Right forelimb (tissue), 1 donor: ENCODE data around the gene IRF2.

Source experiments
- DNase-seq: peaks from one replicate; pipeline ENCODE4 v3.0.0-alpha.2; 2018

IRF2 gene

GRCh38 chr4:184404047-184404446, 70.3 kb downstream of the IRF2 start:
- DNase-seq, result no peak

DNA sequence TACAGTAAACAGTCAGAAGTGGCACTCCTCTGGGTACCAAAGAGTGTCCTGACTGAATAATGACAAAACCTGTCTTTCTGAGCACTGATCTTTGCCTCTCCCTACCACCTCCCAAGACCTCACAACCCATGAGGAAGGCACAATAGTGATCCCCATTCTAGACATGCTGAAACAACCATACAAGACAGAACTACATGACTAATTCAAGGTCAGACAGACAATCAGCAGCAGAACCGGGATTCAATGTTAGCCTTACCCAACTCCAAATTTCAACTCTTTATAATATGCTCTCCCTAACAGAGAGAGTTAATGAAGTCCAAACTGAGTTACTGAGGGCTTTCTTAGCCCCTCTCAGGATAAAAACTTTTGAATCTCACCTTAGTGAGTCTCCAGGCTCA, 71.0 kb downstream of the IRF2 start:
- DNase-seq, result no peak

- DNase-seq, result no peak
These were observed 71.5 kb downstream of the IRF2 start for GRCh38 chr4:184402740-184403383.

DNA sequence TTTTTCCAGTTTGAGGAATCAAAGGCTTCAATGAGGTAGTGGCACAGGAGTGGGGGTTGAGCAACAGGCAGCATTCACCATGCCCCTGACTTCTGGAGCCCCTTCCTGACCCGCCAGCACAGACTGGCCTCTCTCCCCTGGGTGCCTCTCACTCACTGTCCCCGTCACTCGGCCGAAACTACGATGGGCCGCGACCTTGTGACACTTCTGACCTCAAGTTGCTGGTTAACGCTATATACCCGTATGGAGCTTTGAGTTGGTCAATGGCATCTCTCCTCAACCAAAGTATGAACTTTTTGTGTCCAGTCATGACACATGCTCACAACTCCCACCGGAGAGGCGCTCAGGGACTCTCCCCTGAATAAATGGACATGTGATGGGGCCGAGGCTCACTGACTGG, 72.1 kb downstream of the IRF2 start:
- no peak for DNase-seq

DNA sequence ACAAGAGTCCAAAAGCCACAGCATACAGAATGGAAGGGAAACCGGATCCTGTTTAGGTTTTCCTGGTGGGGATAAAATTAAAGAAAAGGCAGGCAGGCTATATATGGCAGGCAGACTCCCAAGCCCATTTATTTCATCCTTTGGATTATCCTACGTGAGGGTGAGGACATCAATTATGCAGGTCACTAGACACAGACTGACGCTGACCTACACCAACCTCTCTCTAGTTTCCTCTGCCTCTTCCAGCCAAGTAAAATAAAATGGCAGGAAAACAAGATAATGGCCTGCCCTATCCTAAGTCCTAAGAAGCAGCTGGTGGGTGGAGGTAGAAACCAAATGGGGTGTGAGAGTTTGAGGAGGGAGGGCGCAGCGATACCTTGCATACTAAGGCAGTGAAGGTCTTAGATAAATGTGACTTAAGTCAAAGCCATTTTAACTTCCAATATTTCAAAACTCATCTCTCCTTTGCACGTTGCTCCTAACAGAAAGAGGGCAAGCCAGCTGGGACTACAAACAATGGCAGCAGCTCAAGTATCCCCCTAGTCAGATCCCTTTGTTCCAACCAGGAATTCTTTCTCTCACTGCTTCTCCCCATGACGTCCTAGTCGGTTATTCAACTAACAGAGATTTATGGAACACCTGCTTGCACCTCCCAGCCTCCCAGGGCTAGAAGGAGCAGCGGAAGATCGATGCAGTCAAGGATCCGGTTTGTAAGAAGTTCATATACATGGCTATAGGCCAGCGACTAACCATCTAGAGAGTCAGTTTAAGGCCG, 72.8 kb downstream of the IRF2 start:
- no peak for DNase-seq

DNA sequence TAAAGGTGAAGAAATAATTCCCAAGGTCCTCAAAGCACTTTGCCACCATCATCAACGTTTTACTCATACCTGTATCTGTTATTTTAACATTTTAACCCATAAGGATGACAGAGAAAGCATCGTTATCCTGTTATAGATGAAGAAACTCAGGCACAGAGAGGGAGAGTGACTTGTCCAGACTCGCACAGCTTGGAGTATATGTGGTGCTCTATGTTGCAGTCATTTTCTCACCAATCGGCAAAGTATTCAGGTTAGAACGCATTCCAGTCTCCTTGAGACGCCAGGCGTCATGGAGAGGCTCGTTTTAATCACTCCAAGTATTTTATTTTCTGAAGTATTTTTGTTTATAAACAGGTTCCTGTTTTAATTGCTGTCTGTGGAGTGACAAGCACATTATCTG, 73.5 kb downstream of the IRF2 start:
- no peak for DNase-seq

DNA sequence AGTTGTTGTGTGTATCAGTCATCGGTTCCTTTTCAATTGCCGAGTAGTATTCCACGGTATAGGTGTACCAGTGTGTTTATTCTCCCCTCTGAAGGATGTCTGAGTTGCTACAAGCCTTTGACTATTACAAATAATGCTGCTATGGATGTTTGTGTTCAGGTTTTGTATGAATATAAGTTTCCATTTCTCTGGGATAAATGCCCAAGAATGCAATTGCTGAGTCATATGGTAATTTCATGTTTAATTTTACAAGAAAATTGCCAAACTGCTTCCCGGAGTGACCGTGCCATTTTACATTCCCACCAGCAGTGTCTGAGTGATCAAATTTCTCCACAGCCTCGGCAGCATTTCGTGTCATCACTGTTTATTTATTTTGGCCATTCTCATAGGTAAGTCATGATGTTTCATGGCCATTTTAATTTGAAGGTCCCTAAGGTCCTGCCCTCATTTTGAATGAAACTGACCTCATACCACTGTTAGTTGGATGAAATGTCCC, 73.9 kb downstream of the IRF2 start:
- DNase-seq, result no peak

DNA sequence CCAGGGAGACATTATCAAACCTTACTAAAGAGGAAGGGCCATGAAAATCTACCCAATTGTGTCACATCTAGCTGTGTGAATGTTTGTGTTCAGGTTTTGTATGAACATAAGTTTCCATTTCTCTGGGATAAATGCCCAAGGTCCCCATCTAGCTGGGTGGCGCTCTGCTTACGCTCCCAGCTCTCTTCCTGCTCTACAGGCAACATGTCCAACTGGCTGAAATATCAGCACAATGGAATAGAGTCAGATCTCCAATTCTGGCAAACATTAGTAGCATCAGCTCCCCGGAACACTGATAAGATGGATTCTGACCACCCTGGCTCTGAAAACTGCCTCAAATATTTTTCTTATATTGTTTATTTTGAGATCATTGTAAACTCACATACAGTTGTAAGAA, 74.8 kb downstream of the IRF2 start:
- DNase-seq, result no peak

DNA sequence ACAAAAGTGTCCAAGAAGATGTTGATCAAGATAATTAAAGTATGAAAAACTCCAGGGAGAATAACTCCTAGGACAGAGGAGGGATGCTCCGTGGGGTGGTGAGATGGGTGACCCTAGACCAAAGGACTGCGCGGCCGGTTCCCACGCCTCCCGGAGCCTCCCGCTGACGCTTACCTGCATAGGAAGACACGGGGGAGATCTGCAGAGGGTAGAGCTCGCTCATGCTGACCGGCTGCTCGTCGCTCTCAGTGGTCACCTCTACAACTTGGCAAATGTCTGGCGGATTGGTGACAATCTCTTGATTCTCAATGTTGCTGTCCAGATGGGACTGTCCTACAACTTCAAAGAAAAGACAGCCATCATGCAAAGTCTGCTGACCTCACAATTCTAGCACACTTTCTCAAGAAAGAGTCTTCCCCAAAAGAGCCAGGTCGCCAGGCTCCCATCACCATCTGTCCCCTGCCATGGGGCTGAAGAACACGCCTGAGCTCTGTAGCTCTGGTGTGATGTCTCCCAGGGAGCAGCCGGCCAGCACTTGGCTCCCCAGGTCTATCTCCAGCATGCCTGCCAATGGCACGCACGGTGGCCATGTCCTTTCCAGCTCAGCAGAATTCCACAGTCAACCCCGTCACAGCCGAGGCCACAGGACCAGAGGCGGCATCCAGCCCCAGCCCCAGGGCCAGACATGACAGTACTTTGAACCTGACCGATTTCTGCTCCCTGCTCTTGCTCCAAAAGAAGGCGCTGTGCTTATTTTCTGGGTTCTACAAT, 75.4 kb downstream of the IRF2 start:
- no peak for DNase-seq

GRCh38 chr4:184397516-184398163, 76.7 kb downstream of the IRF2 start:
- no peak for DNase-seq

DNA sequence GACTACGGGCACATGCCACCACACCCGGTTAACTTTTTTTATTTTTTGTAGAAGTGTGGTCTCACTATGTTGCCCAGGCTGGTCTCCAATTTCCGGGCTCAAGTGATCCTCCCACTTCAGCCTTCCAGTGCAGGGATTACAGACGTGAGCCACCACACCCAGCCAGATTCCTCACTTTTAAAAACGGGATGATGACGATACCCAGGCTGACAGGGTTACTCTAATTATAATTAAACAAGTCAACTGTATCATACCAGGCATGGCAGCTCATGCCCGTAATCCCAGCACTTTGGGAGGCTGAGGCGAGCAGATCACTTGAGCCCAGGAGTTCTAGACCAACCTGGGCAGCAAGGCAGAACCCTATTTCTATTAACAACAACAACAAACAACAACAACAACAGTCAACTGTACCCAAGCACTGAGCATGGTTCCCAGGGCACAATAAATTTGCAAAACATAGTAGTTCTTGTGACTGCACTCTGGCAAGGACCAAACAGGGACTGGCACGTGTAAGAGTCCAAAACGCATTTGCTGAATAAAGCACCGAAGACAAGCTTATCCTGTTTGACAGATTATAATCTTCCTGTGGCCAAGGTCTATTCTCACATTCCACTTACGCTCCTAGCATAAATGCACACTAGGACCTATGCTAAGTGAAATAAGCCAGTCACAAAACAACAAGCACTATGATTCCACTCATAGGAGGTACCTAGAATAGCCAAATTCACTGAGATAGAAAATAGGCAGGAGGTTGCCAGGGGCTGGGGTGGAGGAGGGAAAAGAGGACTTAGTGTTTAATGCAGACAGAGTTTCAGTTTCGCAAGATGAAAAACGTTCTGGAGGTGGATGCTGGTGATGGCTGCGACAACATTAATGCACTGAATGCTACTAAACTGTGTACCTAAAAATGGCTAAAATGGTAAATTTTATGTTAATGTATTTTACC, 77.5 kb downstream of the IRF2 start:
- DNase-seq, result no peak

GRCh38 chr4:184395971-184396391, 78.4 kb downstream of the IRF2 start:
- no peak for DNase-seq

DNA sequence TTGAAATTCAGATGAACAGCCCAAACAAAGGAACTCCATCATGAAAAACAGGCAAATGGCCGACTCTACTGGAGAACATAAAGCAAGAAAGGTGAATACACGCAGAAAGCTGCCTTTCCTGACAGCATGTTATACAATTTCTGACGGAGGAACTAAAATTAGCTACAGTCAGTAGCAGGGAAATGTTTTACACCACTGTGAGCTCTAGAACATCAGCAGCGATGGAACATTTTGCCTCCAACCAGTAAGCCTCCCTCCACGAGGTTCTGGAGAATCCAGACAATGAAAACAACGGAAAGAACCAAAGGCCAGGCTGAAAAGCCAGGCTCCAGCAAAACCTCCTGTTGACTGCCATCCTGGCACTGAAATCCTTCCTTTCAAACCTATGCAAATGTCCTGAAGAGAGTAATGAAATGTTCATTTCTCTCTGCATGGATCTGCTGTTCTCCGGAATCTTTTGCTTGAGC, 78.9 kb downstream of the IRF2 start:
- DNase-seq, result no peak

DNA sequence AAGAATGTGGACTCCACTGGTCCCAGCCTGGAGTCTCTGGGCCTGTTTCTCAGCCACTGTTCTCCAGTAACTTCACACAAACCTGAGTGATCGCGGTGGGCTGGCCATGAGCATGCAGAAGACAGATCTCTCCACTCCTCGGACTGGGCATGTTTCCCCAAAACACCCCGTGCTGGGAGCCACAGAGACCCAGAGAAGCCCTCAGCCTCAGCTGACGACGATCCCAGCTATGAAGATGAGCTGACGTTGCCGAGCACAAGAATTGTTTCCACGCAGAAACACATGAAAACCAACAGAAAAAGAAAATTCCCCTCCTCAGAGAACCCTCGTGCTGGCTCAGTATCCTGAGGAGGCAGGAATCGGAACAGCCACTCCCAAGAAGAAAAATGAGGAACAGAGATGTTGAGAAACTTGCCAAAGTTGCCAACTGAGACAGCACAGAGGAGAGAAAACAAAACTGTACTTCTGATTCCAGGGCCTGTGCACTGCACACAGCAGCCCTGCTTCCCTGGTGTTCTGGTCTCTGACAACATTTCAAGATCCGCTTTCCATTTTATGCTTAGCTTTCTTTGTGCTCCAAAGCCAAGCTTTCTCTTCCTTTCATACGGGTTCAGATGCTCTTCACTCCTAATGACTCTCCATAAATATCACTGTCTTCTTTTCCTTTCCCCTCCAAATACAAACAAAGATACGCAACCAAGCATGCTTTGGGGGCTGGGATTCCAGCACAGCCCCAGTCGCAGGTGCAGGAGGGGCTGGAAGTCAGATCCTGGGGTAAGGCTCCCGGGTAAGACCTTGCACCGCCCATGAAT, 81.4 kb downstream of the IRF2 start:
- DNase-seq, result no peak

DNA sequence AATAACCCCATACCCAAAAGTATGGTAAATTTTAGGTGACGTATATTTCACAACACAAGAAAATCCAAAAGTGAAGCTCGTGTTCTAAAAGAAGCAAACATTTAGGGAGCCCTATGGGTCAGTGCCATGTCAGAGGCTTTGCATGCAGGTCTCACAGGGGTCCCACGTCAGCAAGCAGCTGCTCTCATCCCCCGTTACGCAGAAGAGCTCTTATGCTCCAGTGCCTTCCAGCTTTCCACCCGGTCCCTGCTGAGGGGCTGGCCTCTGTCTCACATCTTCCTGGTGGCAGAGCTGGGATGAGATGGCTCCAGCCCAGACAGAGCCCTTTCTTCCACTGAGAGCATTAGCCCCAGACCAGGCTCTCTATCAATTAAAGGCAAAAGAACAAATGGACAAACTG, 82.0 kb downstream of the IRF2 start:
- no peak for DNase-seq

- no peak for DNase-seq
These were observed 84.1 kb downstream of the IRF2 start for GRCh38 chr4:184389978-184390900.

DNA sequence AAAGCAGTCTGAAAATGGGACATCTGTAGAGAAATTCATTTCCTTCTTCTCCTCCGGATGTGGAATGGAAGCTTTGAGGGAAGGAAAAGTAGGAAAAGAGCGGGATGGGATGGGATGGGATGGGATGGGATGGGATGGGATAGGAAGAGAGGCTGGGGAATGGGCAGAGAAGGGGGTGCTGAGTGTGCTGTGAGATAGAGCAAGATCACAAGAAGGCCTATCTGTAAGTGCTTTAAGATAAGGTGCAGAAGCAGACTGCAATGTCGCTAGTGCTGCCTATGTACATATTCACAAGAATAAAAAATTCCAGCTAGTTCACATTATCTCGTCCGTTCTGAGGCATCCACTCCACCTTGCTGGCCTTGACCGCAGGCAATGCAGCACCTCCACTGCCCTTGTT, 86.2 kb downstream of the IRF2 start:
- no peak for DNase-seq

- DNase-seq, result no peak
These were observed 87.0 kb downstream of the IRF2 start for GRCh38 chr4:184387351-184387750.

- DNase-seq, result no peak
These were observed 88.0 kb downstream of the IRF2 start for GRCh38 chr4:184386271-184386781.

DNA sequence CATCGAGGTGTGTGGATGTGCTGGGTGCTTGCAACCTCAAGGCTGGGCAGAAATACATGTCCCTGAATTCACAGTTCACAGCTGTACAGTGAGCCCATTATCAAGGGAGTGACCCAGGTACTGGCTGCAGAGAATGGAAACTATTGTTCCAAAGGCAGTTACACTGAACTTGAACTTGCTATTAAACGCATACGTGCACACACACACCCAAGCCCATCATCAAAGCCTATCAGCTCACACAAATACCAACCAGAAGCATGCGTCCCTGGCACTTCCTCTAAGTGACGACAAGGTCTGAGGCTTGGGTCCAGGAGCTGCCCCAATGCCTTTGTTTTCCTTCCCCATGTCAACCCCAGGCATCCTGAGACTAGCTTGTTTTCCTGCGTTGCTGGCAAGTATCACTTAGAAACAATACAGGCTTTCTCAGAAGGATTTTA, 88.6 kb downstream of the IRF2 start:
- no peak for DNase-seq
